Tibial artery (tissue), 4 donors: ENCODE measurements around the gene CNOT3.

Experiments
- DNase-seq, 2 donors: peaks; one replicate each; pipeline ENCODE4 v3.0.0-alpha.2; 2019
- H3K27ac ChIP-seq, 2 donors: fragments of 200-600 bp; sonication (generic) in 1 of 2; 1 replicate in 1 of 2; 2 replicates in 1 of 2; pipeline ENCODE4 v1.5.1; 2018 to 2019; ENCODE audit warnings: mild to moderate bottlenecking in 1 of 2
- H3K27me3 ChIP-seq, 2 donors: fragments of 200-600 bp; sonication (generic) in 1 of 2; one replicate each; pipeline versions ENCODE4 v1.5.1 to v1.6.0; 2016 to 2019
- H3K36me3 ChIP-seq, 3 donors: fragments of 200-600 bp; sonication (generic) in 2 of 3; one replicate each; pipeline ENCODE4 v1.5.1; 2016 to 2019; ENCODE audit warnings: mild to moderate bottlenecking in 2 of 3
- H3K4me1 ChIP-seq, 4 donors: fragments of 200-600 bp; sonication (generic) in 2 of 4; 1 replicate in 3 of 4; 2 replicates in 1 of 4; pipeline ENCODE4 v1.5.1; 2016 to 2019
- H3K4me3 ChIP-seq, 2 donors: fragments of 200-600 bp; sonication (generic) in 1 of 2; 1 replicate in 1 of 2; 2 replicates in 1 of 2; pipeline ENCODE4 v1.5.1; 2018 to 2019; ENCODE audit warnings: mild to moderate bottlenecking in 2 of 2
- H3K9me3 ChIP-seq, 3 donors: fragments of 200-600 bp; sonication (generic) in 1 of 3; one replicate each; pipeline ENCODE4 v1.5.1; 2016 to 2019
- intact Hi-C: fragments of 100-400 bp; cut with DNase I; formaldehyde crosslinking; loops from one replicate; pipeline ENCODE4 v1.15.0; 2023; ENCODE audit warnings: low total_unique reads
- TF ChIP-seq, protein P1 (sequence below), 2 experiments: fragments of 200-600 bp in 1 of 2; fragments of 450-650 bp in 1 of 2; IDR thresholded peaks; one replicate each; pipeline ENCODE4 v1.5.1; 2017 to 2019; ENCODE audit warnings: antibody characterized with exemption in 2 of 2, mild to moderate bottlenecking in 1 of 2, moderate library complexity in 1 of 2

Gene CNOT3

DNA sequence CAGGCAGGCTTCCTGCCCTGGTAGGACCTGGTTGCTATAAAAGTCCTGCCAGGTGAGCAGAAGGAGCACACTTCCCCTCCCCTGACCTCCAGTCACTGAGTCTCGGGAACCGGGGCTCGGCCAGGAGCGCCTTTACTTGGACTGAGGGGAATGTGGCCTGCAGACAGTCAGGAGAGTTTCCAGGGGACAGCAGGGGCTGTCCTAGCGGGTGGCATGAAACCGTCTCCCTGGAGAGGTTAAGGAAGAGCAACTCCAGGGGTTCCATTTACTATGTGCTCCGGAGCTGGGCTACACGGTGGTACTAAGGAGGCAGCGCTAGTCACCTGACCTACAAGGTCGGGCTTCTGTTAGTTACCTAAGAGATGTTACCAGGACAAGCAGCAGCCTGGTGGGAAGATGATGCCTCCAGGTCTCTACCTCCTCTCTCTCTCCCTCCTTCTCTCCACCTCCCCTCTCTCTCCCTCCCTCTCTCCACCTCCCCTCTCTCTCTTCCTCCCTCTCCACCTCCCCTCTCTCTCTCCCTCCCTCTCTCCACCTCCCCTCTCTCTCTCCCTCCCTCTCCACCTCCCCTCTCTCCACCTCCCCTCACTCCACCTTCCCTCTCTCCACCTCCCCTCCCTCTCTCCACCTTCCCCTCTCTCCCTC, 4.1 kb upstream of the CNOT3 start:
- H3K27me3 ChIP-seq: no peaks in the 10 kb centered on the region
- TF ChIP-seq, protein P1, sequence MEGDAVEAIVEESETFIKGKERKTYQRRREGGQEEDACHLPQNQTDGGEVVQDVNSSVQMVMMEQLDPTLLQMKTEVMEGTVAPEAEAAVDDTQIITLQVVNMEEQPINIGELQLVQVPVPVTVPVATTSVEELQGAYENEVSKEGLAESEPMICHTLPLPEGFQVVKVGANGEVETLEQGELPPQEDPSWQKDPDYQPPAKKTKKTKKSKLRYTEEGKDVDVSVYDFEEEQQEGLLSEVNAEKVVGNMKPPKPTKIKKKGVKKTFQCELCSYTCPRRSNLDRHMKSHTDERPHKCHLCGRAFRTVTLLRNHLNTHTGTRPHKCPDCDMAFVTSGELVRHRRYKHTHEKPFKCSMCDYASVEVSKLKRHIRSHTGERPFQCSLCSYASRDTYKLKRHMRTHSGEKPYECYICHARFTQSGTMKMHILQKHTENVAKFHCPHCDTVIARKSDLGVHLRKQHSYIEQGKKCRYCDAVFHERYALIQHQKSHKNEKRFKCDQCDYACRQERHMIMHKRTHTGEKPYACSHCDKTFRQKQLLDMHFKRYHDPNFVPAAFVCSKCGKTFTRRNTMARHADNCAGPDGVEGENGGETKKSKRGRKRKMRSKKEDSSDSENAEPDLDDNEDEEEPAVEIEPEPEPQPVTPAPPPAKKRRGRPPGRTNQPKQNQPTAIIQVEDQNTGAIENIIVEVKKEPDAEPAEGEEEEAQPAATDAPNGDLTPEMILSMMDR (IDR thresholded peaks at IDR 0.05): no peak
- H3K9me3 ChIP-seq: no peaks in the 10 kb centered on the region
- H3K36me3 ChIP-seq: peaks cover 14 to 48% (median 29%) of the 10 kb centered on the region in 3 donors
- no peak overlapping the region for H3K4me3 ChIP-seq
- intact Hi-C loops: no loop called here
- no peak for DNase-seq
- no peak overlapping the region for H3K27ac ChIP-seq
- peaks cover 0 to 12% (median 10%) of the 10 kb centered on the region in 4 donors for H3K4me1 ChIP-seq

DNA sequence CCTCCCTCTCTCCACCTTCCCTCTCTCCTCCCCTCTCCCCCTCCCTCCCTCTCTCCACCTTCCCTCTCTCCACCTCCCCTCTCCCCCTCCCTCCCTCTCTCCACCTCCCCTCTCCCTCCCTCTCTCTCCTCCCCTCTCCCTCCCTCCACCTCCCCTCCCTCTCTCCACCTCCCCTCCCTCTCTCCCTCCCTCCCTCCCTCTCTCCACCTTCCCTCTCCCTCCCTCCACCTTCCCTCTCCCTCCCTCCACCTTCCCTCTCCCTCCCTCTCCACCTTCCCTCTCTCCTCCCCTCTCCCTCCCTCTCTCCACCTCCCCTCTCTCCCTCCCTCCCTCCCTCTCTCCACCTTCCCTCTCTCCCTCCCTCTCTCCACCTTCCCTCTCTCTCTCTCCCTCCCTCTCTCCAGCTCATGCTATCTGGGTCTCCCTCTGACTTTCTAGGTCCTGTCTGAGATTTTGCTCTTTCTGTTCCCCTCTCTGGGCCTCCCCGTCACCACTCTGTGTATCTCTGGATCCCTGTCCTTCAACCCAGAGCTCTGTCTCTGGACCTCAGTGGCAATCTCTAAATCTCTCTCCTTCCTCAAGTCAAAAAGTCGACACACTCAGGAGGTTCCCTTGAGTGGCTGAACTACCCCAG, 3.5 kb upstream of the CNOT3 start:
- no peak overlapping the region for H3K27ac ChIP-seq

DNA sequence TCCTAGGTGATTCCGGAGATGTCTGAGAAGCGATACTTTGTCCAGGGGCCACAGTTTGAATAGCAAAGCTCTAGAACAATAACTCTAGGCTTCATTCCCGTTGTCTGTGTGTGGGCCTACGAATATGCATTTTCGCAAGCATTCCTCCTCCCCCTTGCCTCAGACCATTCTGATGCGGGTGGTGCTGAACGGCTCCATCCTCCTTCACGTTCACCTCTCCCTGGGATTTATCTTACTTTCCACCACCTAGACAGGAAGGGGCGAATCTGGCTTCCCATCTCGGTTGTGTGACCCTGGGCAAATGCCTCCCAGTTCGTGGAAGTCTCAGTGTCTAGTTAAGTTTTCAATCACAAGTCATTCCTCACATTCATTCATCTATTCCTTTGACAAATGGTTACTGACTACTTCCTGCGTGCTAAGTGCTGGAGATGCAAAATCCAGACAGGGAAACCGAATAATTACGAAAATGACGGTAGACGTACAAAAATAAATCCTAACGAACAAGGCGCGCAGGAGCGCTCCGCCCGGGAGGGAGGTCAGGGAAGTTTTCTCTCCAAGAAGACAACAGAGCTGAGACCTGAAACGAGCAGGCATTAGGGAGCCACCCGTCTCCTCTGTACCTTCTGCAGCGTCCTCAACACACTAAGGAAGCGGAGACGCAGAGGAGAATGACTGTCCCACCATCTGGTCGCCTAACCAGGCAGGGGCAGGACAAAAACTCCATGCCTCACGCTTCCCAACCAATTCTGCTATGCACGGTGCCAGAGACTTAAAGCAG, 1.3 kb upstream of the CNOT3 start:
- Histone ChIP-seq H3K27me3 (no peaks in the 10 kb centered on the region), H3K9me3 (no peaks in the 10 kb centered on the region), H3K36me3 (peaks cover 0 to 32% (median 5%) of the 10 kb centered on the region in 3 donors), H3K4me1 (peaks cover 0 to 40% (median 33%) of the 10 kb centered on the region in 4 donors), H3K27ac (peak overlapping the region; percentile 48 to 63), H3K4me3 (peak overlapping the region; percentile 36 to 52)
- no peak for DNase-seq
- TF ChIP-seq, protein P1 (IDR thresholded peaks at IDR 0.05): no peak
- intact Hi-C loops: loop anchor here (2.0 kb wide), 1 partner anchor 23 kb away; the partner anchor contains the start of gene LENG1

More for the DNA sequence above, 3.5 kb upstream of the CNOT3 start:
- intact Hi-C loops: no loop called here
- Histone ChIP-seq H3K36me3 (peaks cover 7 to 42% (median 23%) of the 10 kb centered on the region in 3 donors), H3K9me3 (no peaks in the 10 kb centered on the region), H3K27me3 (no peaks in the 10 kb centered on the region), H3K4me3 (no peak overlapping the region), H3K4me1 (peaks cover 0 to 18% (median 16%) of the 10 kb centered on the region in 4 donors)
- TF ChIP-seq, protein P1 (IDR thresholded peaks at IDR 0.05): no peak
- no peak for DNase-seq

DNA sequence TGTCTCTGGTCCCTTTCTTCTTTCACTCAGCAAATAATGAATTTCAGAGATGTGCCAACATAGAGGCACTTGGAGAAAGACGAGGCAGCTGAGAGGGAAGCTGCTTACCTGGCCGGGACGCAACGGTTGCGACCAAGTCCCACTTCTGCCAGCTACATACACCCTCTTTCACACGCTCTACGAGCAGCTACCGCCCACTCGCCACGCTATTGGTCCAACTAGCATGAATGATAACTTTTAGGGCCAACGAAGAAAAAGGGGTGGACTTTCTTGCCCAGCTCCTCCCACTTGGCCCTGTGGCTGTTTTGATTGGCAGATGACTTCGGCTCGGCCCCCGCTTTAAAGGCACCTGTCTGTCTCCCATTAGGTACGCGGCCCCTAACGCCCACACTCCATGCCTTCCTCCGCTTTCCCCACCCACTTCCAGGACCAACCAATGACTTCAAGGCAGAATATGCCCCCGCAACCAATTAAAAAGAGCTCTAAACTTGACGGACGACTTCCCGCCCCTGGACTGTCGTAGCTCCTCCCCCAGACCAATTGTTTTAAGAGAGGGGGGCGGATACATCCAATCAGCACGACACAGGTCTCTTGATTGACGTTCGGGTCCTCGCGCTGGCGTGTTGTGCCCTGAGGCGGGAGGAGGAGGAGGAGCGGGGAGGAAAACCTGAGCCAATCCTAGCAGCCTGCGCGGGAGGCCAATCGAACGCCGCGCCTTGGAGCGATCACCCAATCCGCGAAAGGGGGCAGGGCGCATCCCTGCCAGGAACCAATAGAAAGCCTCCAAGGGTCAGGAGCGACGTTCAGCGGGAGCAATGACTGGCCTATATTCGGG, 481 bp upstream of the CNOT3 start:
- no peaks in the 10 kb centered on the region for H3K9me3 ChIP-seq
- H3K27me3 ChIP-seq: no peaks in the 10 kb centered on the region
- peak overlapping the region; percentile 99 for H3K27ac ChIP-seq
- H3K36me3 ChIP-seq: peaks cover 0 to 23% (median 4%) of the 10 kb centered on the region in 3 donors
- intact Hi-C loops: loop anchor here (2.0 kb wide), 1 partner anchor 22 kb away; the partner anchor contains the start of gene LENG1
- peak; percentile 99 to 100 for DNase-seq
- TF ChIP-seq, protein P1 (IDR thresholded peaks at IDR 0.05): peak in 1 of 2 experiments; percentile 20
- peak overlapping the region; percentile 83 to 99 for H3K4me3 ChIP-seq
- H3K4me1 ChIP-seq: peaks cover 0 to 42% (median 34%) of the 10 kb centered on the region in 4 donors
